Kidney epithelial cell (primary cell): Measurements from ENCODE around the gene ARHGAP6. TPM values are rescaled to one million over a fixed set of nuclear protein-coding genes. Genes with fewer than 3 reads are reported as not detected.

ENCODE experiments used
- DNase-seq: peaks from one replicate; pipeline ENCODE4 v3.0.0-alpha.2; 2010; ENCODE audit warnings: low read depth
- H3K27me3 ChIP-seq: 2 replicates; pipeline ENCODE4 v1.6.0; 2011; ENCODE audit warnings: low read length; ENCODE audit not compliant: control insufficient read depth, insufficient read depth
- H3K36me3 ChIP-seq: 2 replicates; pipeline ENCODE4 v1.5.1; 2011; ENCODE audit warnings: low read length; ENCODE audit not compliant: control insufficient read depth, insufficient read depth
- H3K4me3 ChIP-seq: 2 replicates; pipeline ENCODE4 v1.5.1; 2011; ENCODE audit warnings: low read depth, mild to moderate bottlenecking, control low read depth, low read length
- CTCF ChIP-seq: IDR thresholded peaks from 2 replicates; pipeline ENCODE4 v1.5.1; 2011; ENCODE audit warnings: mild to moderate bottlenecking, moderate library complexity, low read length, control low read depth, inconsistent platforms; ENCODE audit not compliant: insufficient read depth, poor library complexity, severe bottlenecking
- total RNA-seq: library from RNA; depleted of rRNA; stranded (reverse); fragments of >200 nt; gene quantifications from 2 replicates; pipeline ENCODE4 v1.2.3, GENCODE V29; 2015

ARHGAP6 gene
- total RNA-seq, 1 donor from 2014 or later, result 1.7 TPM

- Histone ChIP-seq H3K4me3 (no peak overlapping the region), H3K27me3 (no peaks in the 10 kb centered on the region), H3K36me3 (no peaks in the 10 kb centered on the region)
- no peak for TF ChIP-seq CTCF
- no peak for DNase-seq
Measured at GRCh38 chrX:11438767-11439166, 227.0 kb downstream of the ARHGAP6 start.

- H3K4me3 ChIP-seq, result no peak overlapping the region
- no peak for DNase-seq
- no peak for TF ChIP-seq CTCF
- no peaks in the 10 kb centered on the region for H3K36me3 ChIP-seq
- no peaks in the 10 kb centered on the region for H3K27me3 ChIP-seq
Measured at GRCh38 chrX:11438380-11438723, 227.4 kb downstream of the ARHGAP6 start.

- Histone ChIP-seq H3K27me3 (no peaks in the 10 kb centered on the region), H3K4me3 (no peak overlapping the region), H3K36me3 (no peaks in the 10 kb centered on the region)
- TF ChIP-seq CTCF, result no peak
- no peak for DNase-seq
Measured at GRCh38 chrX:11437642-11438379, 227.9 kb downstream of the ARHGAP6 start.

GRCh38 chrX:11435568-11435967, 230.2 kb downstream of the ARHGAP6 start:
- no peak for TF ChIP-seq CTCF
- no peaks in the 10 kb centered on the region for H3K27me3 ChIP-seq
- DNase-seq, result no peak
- no peaks in the 10 kb centered on the region for H3K36me3 ChIP-seq
- H3K4me3 ChIP-seq, result no peak overlapping the region

GRCh38 chrX:11434607-11435006, 231.1 kb downstream of the ARHGAP6 start:
- H3K27me3 ChIP-seq, result no peaks in the 10 kb centered on the region
- TF ChIP-seq CTCF, result no peak
- H3K4me3 ChIP-seq, result no peak overlapping the region
- no peak for DNase-seq
- H3K36me3 ChIP-seq, result no peaks in the 10 kb centered on the region

- H3K27me3 ChIP-seq, result no peaks in the 10 kb centered on the region
- no peaks in the 10 kb centered on the region for H3K36me3 ChIP-seq
- no peak for TF ChIP-seq CTCF
- no peak for DNase-seq
- no peak overlapping the region for H3K4me3 ChIP-seq
Measured at GRCh38 chrX:11431786-11432185, 233.9 kb downstream of the ARHGAP6 start.
